OCI-LY1 (cell line): ENCODE measurements around the gene TPM1.

Experiments used
- EZH2 ChIP-seq: fragments of 200-600 bp; sonication (generic), shearing (Covaris generic); IDR thresholded peaks from 2 replicates; pipeline ENCODE4 v1.8.0; 2017; ENCODE audit warnings: borderline replicate concordance, mixed run types, mild to moderate bottlenecking, antibody characterized with exemption, low read length, moderate library complexity, mixed read lengths
- TF ChIP-seq, protein P1 (sequence below): fragments of 200-600 bp; sonication (generic), shearing (Covaris generic); IDR thresholded peaks from 2 replicates; pipeline ENCODE4 v1.5.1; 2017; ENCODE audit warnings: mild to moderate bottlenecking, antibody characterized with exemption, low read length, moderate library complexity, mixed read lengths

DNA sequence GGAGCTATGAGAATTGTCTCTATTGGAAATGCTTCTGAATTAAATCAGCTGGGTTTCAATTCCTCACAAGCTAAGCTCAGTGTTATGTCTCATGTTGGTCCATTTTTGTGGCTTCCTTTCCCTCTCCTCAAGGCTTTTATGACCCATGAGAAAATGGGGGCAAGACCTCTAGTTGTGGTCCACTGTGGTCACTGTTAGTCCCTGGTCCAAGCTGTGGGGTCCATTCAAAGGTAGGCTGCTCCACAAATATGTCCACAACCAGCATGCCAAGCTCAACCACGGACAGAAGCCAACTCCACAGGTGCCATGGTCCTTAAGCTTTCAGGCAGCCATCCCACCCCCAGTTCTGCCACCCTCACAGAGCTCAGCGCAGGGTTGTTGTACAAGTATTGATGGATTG is 14.9 kb upstream of the TPM1 start:
- TF ChIP-seq, protein P1, sequence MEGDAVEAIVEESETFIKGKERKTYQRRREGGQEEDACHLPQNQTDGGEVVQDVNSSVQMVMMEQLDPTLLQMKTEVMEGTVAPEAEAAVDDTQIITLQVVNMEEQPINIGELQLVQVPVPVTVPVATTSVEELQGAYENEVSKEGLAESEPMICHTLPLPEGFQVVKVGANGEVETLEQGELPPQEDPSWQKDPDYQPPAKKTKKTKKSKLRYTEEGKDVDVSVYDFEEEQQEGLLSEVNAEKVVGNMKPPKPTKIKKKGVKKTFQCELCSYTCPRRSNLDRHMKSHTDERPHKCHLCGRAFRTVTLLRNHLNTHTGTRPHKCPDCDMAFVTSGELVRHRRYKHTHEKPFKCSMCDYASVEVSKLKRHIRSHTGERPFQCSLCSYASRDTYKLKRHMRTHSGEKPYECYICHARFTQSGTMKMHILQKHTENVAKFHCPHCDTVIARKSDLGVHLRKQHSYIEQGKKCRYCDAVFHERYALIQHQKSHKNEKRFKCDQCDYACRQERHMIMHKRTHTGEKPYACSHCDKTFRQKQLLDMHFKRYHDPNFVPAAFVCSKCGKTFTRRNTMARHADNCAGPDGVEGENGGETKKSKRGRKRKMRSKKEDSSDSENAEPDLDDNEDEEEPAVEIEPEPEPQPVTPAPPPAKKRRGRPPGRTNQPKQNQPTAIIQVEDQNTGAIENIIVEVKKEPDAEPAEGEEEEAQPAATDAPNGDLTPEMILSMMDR: no peak
- TF ChIP-seq EZH2: no peak
